Measurements from ENCODE around the gene ANO7.

The ANO7 gene

GRCh38 chr2:241268716-241269445 is 80.4 kb downstream of the ANO7 start:
- Histone ChIP-seq H3K27ac (no peak overlapping the region), H3K4me3 (no peak overlapping the region)
- no peak for TF ChIP-seq CTCF (IDR thresholded peaks at IDR 0.05)
- DNase-seq (ENCODE audit: low spot score): no peak

- no peak for DNase-seq (ENCODE audit: low spot score)
- no peak overlapping the region for H3K27ac ChIP-seq
- H3K4me3 ChIP-seq: peak overlapping the region; percentile 98
- TF ChIP-seq CTCF (IDR thresholded peaks at IDR 0.05): no peak
Observed at GRCh38 chr2:241269707-241270520, 81.4 kb downstream of the ANO7 start.

- H3K27ac ChIP-seq: no peak overlapping the region
- peak overlapping the region; percentile 98 for H3K4me3 ChIP-seq
- TF ChIP-seq CTCF (IDR thresholded peaks at IDR 0.05): no peak
- DNase-seq (ENCODE audit: low spot score): no peak
Observed at GRCh38 chr2:241270531-241270930, 82.1 kb downstream of the ANO7 start.

GRCh38 chr2:241271706-241272302 is 83.3 kb downstream of the ANO7 start:
- Histone ChIP-seq H3K4me3 (peak overlapping the region; percentile 98), H3K27ac (peak overlapping the region; percentile 96 to 98)
- no peak for TF ChIP-seq CTCF (IDR thresholded peaks at IDR 0.05)
- peak; percentile 93 for DNase-seq (ENCODE audit: low spot score)

- no peak for TF ChIP-seq CTCF (IDR thresholded peaks at IDR 0.05)
- H3K27ac ChIP-seq: peak overlapping the region; percentile 96 to 98
- peak overlapping the region; percentile 98 for H3K4me3 ChIP-seq
- peak; percentile 84 for DNase-seq (ENCODE audit: low spot score)
Observed at GRCh38 chr2:241272303-241273209, 84.1 kb downstream of the ANO7 start.

- H3K4me3 ChIP-seq: peak overlapping the region; percentile 98
- DNase-seq (ENCODE audit: low spot score): no peak
- peak overlapping the region; percentile 96 to 98 for H3K27ac ChIP-seq
- no peak for TF ChIP-seq CTCF (IDR thresholded peaks at IDR 0.05)
Observed at GRCh38 chr2:241273210-241274020, 84.9 kb downstream of the ANO7 start.

Measured in coronary artery (tissue), 2 donors.